ENCODE measurements around the gene HEXIM2. TPM values are rescaled to one million over a fixed set of nuclear protein-coding genes. Genes with fewer than 3 reads are reported as not detected.
"Not testable (repeated sequence)": the region's sequence is repeated elsewhere in the genome, so short reads cannot be mapped to it uniquely, and the experiment has no call there.

Gene HEXIM2
- total RNA-seq, 1 experiment from 2014 or later, result 22.4 TPM

DNA sequence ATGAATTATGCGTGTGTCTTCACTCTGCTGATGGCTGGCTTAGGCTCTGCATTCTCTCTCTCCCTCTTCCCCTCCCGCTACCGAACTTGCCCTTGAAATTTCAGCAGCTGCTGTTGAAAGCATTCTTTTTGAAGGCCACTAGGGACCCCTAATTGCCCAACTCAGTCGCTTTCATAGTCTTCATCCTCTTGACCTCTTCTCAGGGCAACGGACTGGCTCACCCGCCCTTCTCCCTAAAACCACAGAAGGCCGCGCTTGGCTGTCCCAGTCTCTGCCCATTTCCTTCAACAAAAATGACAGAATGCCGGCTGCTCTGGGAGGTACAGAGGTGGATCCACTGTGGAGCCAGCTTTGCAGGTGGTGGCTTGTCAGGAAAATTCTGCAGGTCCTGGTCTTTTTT lies 39.0 kb downstream of the HEXIM2 start:
- H3K9me3 ChIP-seq (ENCODE audit: insufficient read depth, low read depth), result no peaks in the 10 kb centered on the region
- TF ChIP-seq EZH2 (IDR thresholded peaks at IDR 0.05; ENCODE audit: low read depth), result no peak
- TF ChIP-seq, protein P1, sequence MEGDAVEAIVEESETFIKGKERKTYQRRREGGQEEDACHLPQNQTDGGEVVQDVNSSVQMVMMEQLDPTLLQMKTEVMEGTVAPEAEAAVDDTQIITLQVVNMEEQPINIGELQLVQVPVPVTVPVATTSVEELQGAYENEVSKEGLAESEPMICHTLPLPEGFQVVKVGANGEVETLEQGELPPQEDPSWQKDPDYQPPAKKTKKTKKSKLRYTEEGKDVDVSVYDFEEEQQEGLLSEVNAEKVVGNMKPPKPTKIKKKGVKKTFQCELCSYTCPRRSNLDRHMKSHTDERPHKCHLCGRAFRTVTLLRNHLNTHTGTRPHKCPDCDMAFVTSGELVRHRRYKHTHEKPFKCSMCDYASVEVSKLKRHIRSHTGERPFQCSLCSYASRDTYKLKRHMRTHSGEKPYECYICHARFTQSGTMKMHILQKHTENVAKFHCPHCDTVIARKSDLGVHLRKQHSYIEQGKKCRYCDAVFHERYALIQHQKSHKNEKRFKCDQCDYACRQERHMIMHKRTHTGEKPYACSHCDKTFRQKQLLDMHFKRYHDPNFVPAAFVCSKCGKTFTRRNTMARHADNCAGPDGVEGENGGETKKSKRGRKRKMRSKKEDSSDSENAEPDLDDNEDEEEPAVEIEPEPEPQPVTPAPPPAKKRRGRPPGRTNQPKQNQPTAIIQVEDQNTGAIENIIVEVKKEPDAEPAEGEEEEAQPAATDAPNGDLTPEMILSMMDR (conservative IDR thresholded peaks at IDR 0.05), result no peak
- no peak overlapping the region for H2AFZ ChIP-seq
- BruUV-seq (replicated peaks), result no TSS peak
- H3K79me2 ChIP-seq (ENCODE audit: low read depth), result no peaks in the 10 kb centered on the region
- no peak overlapping the region for H3K4me2 ChIP-seq
- POLR2A ChIA-PET (ENCODE audit: unreplicated experiment), result interaction anchor here (0.6 kb wide), 1 partner anchor 35 kb away, joined by 4 read pairs; no protein-coding TSS in a partner anchor
- H3K36me3 ChIP-seq (ENCODE audit: low read depth), result no peaks in the 10 kb centered on the region
- H4K20me1 ChIP-seq (ENCODE audit: insufficient read depth), result no peaks in the 10 kb centered on the region
- H3K4me3 ChIP-seq, result no peak overlapping the region
- H3K27ac ChIP-seq, result no peak overlapping the region
- intact Hi-C loops (cut with micrococcal nuclease; ENCODE audit: unreplicated experiment), result no loop called here
- peaks cover 36% of the 10 kb centered on the region for H3K4me1 ChIP-seq (replicated peaks; ENCODE audit: insufficient read depth)
- no peaks in the 10 kb centered on the region for H3K9me2 ChIP-seq (ENCODE audit: insufficient read depth)
- H3F3A ChIP-seq (ENCODE audit: insufficient read depth, low read depth), result peaks cover 36% of the 10 kb centered on the region; the same call in 1 of the 2 replicates
- DNase-seq, result no peak
- CTCF ChIA-PET, result interaction anchor here (0.6 kb wide), 1 partner anchor 58 kb away, joined by 5 read pairs; no protein-coding TSS in a partner anchor
- no peaks in the 10 kb centered on the region for H3K27me3 ChIP-seq (ENCODE audit: insufficient read depth, low read depth)

DNA sequence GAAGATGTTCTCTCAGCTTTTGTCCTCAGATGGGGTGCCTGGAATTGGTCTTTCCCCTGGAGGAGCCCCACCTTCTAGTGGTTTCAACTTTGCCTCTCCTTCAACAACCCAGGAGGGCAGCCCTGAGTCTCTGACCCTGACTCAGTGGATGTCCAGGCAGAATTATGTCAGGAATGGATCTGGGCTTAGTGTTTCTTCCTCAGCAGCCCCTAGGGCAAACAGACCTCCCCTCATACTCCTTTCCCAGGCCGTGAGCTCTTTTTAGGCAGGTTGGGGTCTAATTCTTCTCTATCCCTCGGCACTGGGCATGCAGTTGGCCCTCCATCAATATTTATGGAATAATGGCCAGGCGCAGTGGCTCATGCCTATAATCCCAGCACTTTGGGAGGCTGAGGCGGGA lies 39.8 kb downstream of the HEXIM2 start:
- H3K4me1 ChIP-seq (replicated peaks; ENCODE audit: insufficient read depth), result peaks cover 36% of the 10 kb centered on the region
- DNase-seq, result no peak
- peaks cover 29% of the 10 kb centered on the region; the same call in 1 of the 2 replicates for H3F3A ChIP-seq (ENCODE audit: insufficient read depth, low read depth)
- CTCF ChIA-PET, result no interaction called here
- TF ChIP-seq, protein P1 (conservative IDR thresholded peaks at IDR 0.05), result no peak
- no peak for TF ChIP-seq EZH2 (IDR thresholded peaks at IDR 0.05; ENCODE audit: low read depth)
- H3K27me3 ChIP-seq (ENCODE audit: insufficient read depth, low read depth), result no peaks in the 10 kb centered on the region
- H3K79me2 ChIP-seq (ENCODE audit: low read depth), result no peaks in the 10 kb centered on the region
- H3K9me3 ChIP-seq (ENCODE audit: insufficient read depth, low read depth), result no peaks in the 10 kb centered on the region
- no peaks in the 10 kb centered on the region for H3K36me3 ChIP-seq (ENCODE audit: low read depth)
- no peak overlapping the region for H3K4me3 ChIP-seq
- no peaks in the 10 kb centered on the region for H3K9me2 ChIP-seq (ENCODE audit: insufficient read depth)
- no peaks in the 10 kb centered on the region for H4K20me1 ChIP-seq (ENCODE audit: insufficient read depth)
- BruUV-seq (replicated peaks), result no TSS peak
- POLR2A ChIA-PET (ENCODE audit: unreplicated experiment), result no interaction called here
- no peak overlapping the region for H3K27ac ChIP-seq
- H2AFZ ChIP-seq, result no peak overlapping the region
- intact Hi-C loops (cut with micrococcal nuclease; ENCODE audit: unreplicated experiment), result no loop called here
- no peak overlapping the region for H3K4me2 ChIP-seq

- H3K27me3 ChIP-seq (ENCODE audit: insufficient read depth, low read depth); H3K36me3 ChIP-seq (ENCODE audit: low read depth); H3K4me3 ChIP-seq; H3K9me2 ChIP-seq (ENCODE audit: insufficient read depth); H3K4me2 ChIP-seq; H4K20me1 ChIP-seq (ENCODE audit: insufficient read depth); H3K79me2 ChIP-seq (ENCODE audit: low read depth); H3K9me3 ChIP-seq (ENCODE audit: insufficient read depth, low read depth); BruUV-seq (replicated peaks); CTCF ChIA-PET; POLR2A ChIA-PET (ENCODE audit: unreplicated experiment); intact Hi-C loops (cut with micrococcal nuclease; ENCODE audit: unreplicated experiment); H3K27ac ChIP-seq; H2AFZ ChIP-seq: not testable (repeated sequence)
- Histone ChIP-seq H3K4me1 (replicated peaks; ENCODE audit: insufficient read depth) (peaks cover 32% of the 10 kb centered on the region), H3F3A (ENCODE audit: insufficient read depth, low read depth) (peaks cover 24% of the 10 kb centered on the region; the same call in 1 of the 2 replicates)
- DNase-seq, result peak in 1 of 2 experiments; percentile 72
Observed at GRCh38 chr17:45201880-45202279, 40.2 kb downstream of the HEXIM2 start.

Measured in PC-9 (cell line).